T-cell (primary cell): ENCODE data around the gene DSCAM. TPM values are rescaled to one million over a fixed set of nuclear protein-coding genes. Genes with fewer than 3 reads are reported as not detected.

ENCODE experiments used
- ATAC-seq, 4 experiments: fragments of 200-7000 bp in 3 of 4; fragments of 150-1000 bp in 1 of 4; cut with Tn5 transposase; replicated peaks in 1 of 4; 1 replicate in 3 of 4; 2 replicates in 1 of 4; pipeline ENCODE4 v1.10.0; 2021; ENCODE audit warnings: moderate library complexity in 3 of 4, mild to moderate bottlenecking in 2 of 4, moderate number of reproducible peaks in 1 of 4
- CTCF ChIA-PET, 2 donors: fragments of 300-600 bp; sonication (Branson Sonifier 250); formaldehyde crosslinking; loops; one replicate each; lab custom pipeline; 2022; ENCODE audit warnings: antibody characterized with exemption in 2 of 2; lab: Charles Lee
- POLR2A ChIA-PET, 2 donors: fragments of 300-600 bp; sonication (Branson Sonifier 250); formaldehyde crosslinking; loops; one replicate each; lab custom pipeline; 2022; ENCODE audit warnings: antibody characterized with exemption in 2 of 2; lab: Charles Lee
- DNase-seq, 35 experiments: peaks; one replicate each; pipeline versions ENCODE4 v3.0.0 to v3.0.0-alpha.2; 2013 to 2023
- H3K27ac ChIP-seq: one replicate; pipeline ENCODE4 v1.5.1; 2013; ENCODE audit warnings: low read length
- H3K27me3 ChIP-seq, 2 experiments: replicated peaks in 1 of 2; 1 replicate in 1 of 2; 2 replicates in 1 of 2; pipeline versions ENCODE4 v1.6.1 to v1.7.0; 2013; ENCODE audit warnings: low read length in 1 of 2, mixed read lengths in 1 of 2; ENCODE audit not compliant: control insufficient read depth in 2 of 2, insufficient read depth in 2 of 2; ENCODE audit errors: extremely low read depth in 1 of 2
- H3K36me3 ChIP-seq, 2 donors: 1 replicate in 1 of 2; 2 replicates in 1 of 2; pipeline versions ENCODE4 v1.6.1 to v1.7.0; 2013; ENCODE audit warnings: low read length in 1 of 2; ENCODE audit not compliant: control insufficient read depth in 2 of 2, insufficient read depth in 1 of 2; ENCODE audit errors: extremely low read depth in 1 of 2
- H3K4me1 ChIP-seq, 2 experiments: 1 replicate in 1 of 2; 2 replicates in 1 of 2; pipeline versions ENCODE4 v1.6.1 to v1.7.0; 2013; ENCODE audit warnings: low read length in 2 of 2, mixed read lengths in 1 of 2; ENCODE audit not compliant: insufficient read depth in 2 of 2, control insufficient read depth in 1 of 2; ENCODE audit errors: extremely low read depth in 1 of 2
- H3K4me3 ChIP-seq, 2 donors: 1 replicate in 1 of 2; 2 replicates in 1 of 2; pipeline versions ENCODE4 v1.5.1 to v1.7.0; 2013; ENCODE audit warnings: mild to moderate bottlenecking in 2 of 2, low read length in 1 of 2, moderate library complexity in 1 of 2; ENCODE audit not compliant: control insufficient read depth in 1 of 2; ENCODE audit errors: extremely low read depth in 1 of 2
- H3K9me3 ChIP-seq: 2 replicates; pipeline ENCODE4 v1.7.0; 2013
- H3K27ac Mint-ChIP-seq, 2 donors: one replicate each; pipeline ENCODE4 v1.8.0; 2020 to 2021; ENCODE audit warnings: mild to moderate bottlenecking in 2 of 2, mixed read lengths in 2 of 2
- H3K27me3 Mint-ChIP-seq, 2 donors: one replicate each; pipeline ENCODE4 v1.8.0; 2021 to 2022; ENCODE audit warnings: mixed read lengths in 2 of 2
- H3K36me3 Mint-ChIP-seq: one replicate; pipeline ENCODE4 v1.8.0; 2021; ENCODE audit warnings: mixed read lengths
- H3K4me1 Mint-ChIP-seq, 3 donors: one replicate each; pipeline ENCODE4 v1.8.0; 2020 to 2022; ENCODE audit warnings: mixed read lengths in 3 of 3, mild to moderate bottlenecking in 1 of 3
- H3K4me3 Mint-ChIP-seq, 3 donors: one replicate each; pipeline ENCODE4 v1.8.0; 2020 to 2022; ENCODE audit warnings: mild to moderate bottlenecking in 3 of 3, mixed read lengths in 3 of 3, moderate library complexity in 3 of 3
- H3K9me3 Mint-ChIP-seq, 3 donors: one replicate each; pipeline ENCODE4 v1.8.0; 2020 to 2022; ENCODE audit warnings: mixed read lengths in 3 of 3
- WGBS: methylation state at CpG from one replicate; pipeline ENCODE4 v1.1.5; 2013; ENCODE audit warnings: missing lambda C conversion rate; ENCODE audit not compliant: insufficient coverage; 5-methylcytosine and 5-hydroxymethylcytosine counted together
- total RNA-seq, 35 experiments: library from RNA in 6 of 35; stranded (reverse) in 6 of 35; fragments of 120-200 nt in 1 of 35; gene quantifications; one replicate each; pipeline versions ENCODE4 v1.2.1 to v1.2.4 and lab custom pipeline; 2013 to 2026

The DSCAM gene
- total RNA-seq, 5 donors from 2014 or later (not counting 1 experiment from before 2014, with no cell fraction given), result not detected

DNA sequence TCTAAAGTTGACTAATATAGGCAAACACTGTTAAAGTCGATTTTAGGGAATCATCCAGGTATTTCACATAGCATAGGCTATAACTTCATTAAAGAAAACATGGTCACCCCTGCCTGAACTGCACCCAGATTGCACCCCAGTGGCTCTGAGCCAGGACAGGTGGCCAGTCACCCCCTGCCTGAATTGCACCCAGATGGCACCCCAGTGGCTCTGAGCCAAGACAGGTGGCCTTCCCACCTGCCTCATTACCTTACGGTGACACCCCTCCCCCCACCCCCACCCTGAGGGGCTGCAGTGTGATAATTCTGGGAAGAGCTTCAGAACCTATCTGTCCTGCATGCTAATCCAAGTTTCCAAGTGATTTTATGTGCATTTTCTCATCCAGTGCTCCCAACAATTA lies 78.9 kb downstream of the DSCAM start:
- DNase-seq (no peak), ATAC-seq (no peak)
- H3K36me3 ChIP-seq, result no peaks in the 10 kb centered on the region
- WGBS, result no CpG with 5 or more reads among the region's 2 CpGs
- no peak overlapping the region for H3K4me3 Mint-ChIP-seq
- peaks cover 0 to 4% (median 0%) of the 10 kb centered on the region in 3 donors for H3K9me3 Mint-ChIP-seq
- H3K9me3 ChIP-seq, result no peaks in the 10 kb centered on the region
- H3K27me3 ChIP-seq, result peaks cover 0 to 2% of the 10 kb centered on the region in 2 experiments
- no peak overlapping the region for H3K27ac ChIP-seq
- ChIA-PET CTCF (no interaction called here), POLR2A (no interaction called here)
- H3K27me3 Mint-ChIP-seq, result peaks cover 0 to 7% of the 10 kb centered on the region in 2 donors
- H3K4me1 ChIP-seq, result no peaks in the 10 kb centered on the region
- no peak overlapping the region for H3K27ac Mint-ChIP-seq
- no peaks in the 10 kb centered on the region for H3K4me1 Mint-ChIP-seq
- no peak overlapping the region for H3K4me3 ChIP-seq
- no peaks in the 10 kb centered on the region for H3K36me3 Mint-ChIP-seq

DNA sequence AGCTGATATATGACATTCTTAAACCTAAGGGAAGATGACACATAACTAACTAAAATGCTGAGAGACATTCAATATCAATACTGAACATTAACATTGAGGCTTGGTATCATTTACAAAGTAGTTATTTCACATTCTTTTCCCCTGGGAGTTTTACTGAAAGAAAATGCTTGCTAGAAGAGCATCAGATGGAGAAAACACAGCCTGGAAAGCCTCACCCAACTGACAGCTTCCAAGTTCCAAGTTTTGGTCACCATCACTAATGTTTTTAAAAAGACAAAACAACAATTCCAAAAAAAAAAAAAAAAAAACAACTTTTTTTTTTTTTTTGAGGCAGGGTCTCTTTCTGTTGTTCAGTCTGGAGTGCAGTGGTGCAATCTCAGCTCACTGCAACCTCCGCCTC lies 80.6 kb downstream of the DSCAM start:
- Mint-ChIP-seq H3K27ac (no peak overlapping the region), H3K27me3 (peaks cover 0 to 5% of the 10 kb centered on the region in 2 donors), H3K9me3 (peaks cover 0 to 4% (median 0%) of the 10 kb centered on the region in 3 donors), H3K4me1 (no peaks in the 10 kb centered on the region), H3K36me3 (no peaks in the 10 kb centered on the region), H3K4me3 (no peak overlapping the region)
- ChIA-PET POLR2A (interaction anchor here in 1 of 2 donors (0.7 kb wide), 1 partner anchor 10 kb away, joined by 3 read pairs; no protein-coding TSS in a partner anchor), CTCF (no interaction called here)
- Histone ChIP-seq H3K27ac (no peak overlapping the region), H3K27me3 (peaks cover 0 to 2% of the 10 kb centered on the region in 2 experiments), H3K36me3 (no peaks in the 10 kb centered on the region), H3K4me1 (no peaks in the 10 kb centered on the region), H3K4me3 (no peak overlapping the region), H3K9me3 (no peaks in the 10 kb centered on the region)
- DNase-seq, result no peak
- ATAC-seq, result no peak
- no CpG with 5 or more reads among the region's 1 CpG for WGBS

DNA sequence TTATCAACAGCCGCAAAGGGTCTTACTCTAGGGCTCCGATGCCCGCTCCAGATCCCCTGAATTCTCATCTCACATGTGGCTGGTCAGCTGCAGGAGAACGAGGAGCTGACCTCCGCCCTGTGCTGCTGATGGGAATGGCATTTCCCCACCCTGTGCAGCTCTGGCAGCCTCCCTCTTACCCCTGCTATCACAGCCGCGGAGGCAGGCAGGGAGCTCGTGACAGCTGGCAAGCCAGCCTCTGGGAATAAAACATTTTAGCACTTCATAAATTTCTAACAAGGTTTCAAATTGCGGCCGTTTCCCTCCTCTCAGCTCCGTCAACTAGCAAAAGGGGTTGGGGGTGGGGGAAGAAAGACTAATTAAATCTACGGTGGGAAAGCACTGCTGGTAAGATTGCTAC lies 81.1 kb downstream of the DSCAM start:
- Histone ChIP-seq H3K27me3 (peaks cover 0 to 2% of the 10 kb centered on the region in 2 experiments), H3K4me3 (no peak overlapping the region), H3K27ac (no peak overlapping the region), H3K4me1 (no peaks in the 10 kb centered on the region), H3K36me3 (no peaks in the 10 kb centered on the region), H3K9me3 (no peaks in the 10 kb centered on the region)
- H3K9me3 Mint-ChIP-seq, result peaks cover 0 to 6% (median 0%) of the 10 kb centered on the region in 3 donors
- H3K27me3 Mint-ChIP-seq, result peaks cover 0 to 10% of the 10 kb centered on the region in 2 donors
- ChIA-PET POLR2A (no interaction called here), CTCF (no interaction called here)
- DNase-seq (no peak), ATAC-seq (no peak)
- no peaks in the 10 kb centered on the region for H3K36me3 Mint-ChIP-seq
- 52% methylated on average over 5 of the region's 12 CpGs for WGBS
- H3K27ac Mint-ChIP-seq, result no peak overlapping the region
- no peaks in the 10 kb centered on the region for H3K4me1 Mint-ChIP-seq
- H3K4me3 Mint-ChIP-seq, result no peak overlapping the region

DNA sequence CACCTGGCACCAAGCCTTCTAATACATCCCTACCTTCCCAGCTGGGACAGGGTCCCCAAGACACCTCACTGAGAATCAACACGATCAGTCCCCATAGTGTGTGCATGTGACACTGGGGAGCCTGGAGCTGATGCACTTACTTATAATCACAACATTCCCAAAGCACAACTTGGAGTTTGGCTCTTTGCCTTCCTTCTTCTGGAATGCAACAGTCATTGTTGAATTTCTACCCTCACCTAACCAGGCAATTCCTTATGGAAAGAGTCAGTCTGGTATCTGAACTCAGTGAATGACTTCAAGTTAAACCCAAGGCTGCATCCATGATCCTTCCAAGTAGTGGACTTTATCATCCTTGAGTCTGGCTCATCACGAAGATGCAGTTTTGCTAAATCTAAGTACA lies 86.1 kb downstream of the DSCAM start:
- POLR2A ChIA-PET, result no interaction called here
- no peak overlapping the region for H3K27ac Mint-ChIP-seq
- ATAC-seq (no peak), DNase-seq (no peak)
- Histone ChIP-seq H3K4me1 (no peaks in the 10 kb centered on the region), H3K27ac (no peak overlapping the region), H3K27me3 (peaks cover 0 to 5% of the 10 kb centered on the region in 2 experiments), H3K4me3 (no peak overlapping the region), H3K36me3 (no peaks in the 10 kb centered on the region), H3K9me3 (no peaks in the 10 kb centered on the region)
- no peaks in the 10 kb centered on the region for H3K4me1 Mint-ChIP-seq
- H3K27me3 Mint-ChIP-seq, result peaks cover 0 to 13% of the 10 kb centered on the region in 2 donors
- CTCF ChIA-PET, result no interaction called here
- whole genome bisulfite sequencing, result 0% methylated on average over 1 of the region's 2 CpGs
- no peaks in the 10 kb centered on the region for H3K36me3 Mint-ChIP-seq
- H3K9me3 Mint-ChIP-seq, result peaks cover 0 to 8% (median 0%) of the 10 kb centered on the region in 3 donors
- no peak overlapping the region for H3K4me3 Mint-ChIP-seq

DNA sequence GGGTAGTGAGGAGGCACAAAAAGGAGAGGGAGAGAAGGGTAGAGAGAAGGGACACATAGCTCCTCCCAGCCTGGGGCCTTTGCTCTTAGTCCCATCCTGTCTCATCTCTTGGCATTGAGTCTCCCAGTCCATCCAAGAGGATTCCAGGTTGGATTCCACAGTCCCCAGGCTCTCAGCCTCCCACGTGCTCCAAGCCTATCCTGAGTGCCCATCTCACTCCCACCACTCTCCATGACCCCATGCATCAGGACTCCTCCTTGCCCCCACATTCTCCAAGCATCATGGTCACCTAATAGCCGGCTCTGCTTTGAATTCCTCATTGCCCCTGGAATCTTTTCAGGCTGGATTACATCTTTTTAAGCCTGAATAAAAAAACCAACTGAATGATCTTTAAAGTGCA lies 87.9 kb downstream of the DSCAM start:
- Histone ChIP-seq H3K27ac (no peak overlapping the region), H3K4me3 (no peak overlapping the region), H3K4me1 (no peaks in the 10 kb centered on the region), H3K27me3 (peaks cover 0 to 4% of the 10 kb centered on the region in 2 experiments), H3K9me3 (no peaks in the 10 kb centered on the region), H3K36me3 (no peaks in the 10 kb centered on the region)
- Mint-ChIP-seq H3K4me1 (no peaks in the 10 kb centered on the region), H3K9me3 (peaks cover 0 to 7% (median 0%) of the 10 kb centered on the region in 3 donors), H3K27ac (no peak overlapping the region), H3K4me3 (no peak overlapping the region), H3K27me3 (peaks cover 0 to 14% of the 10 kb centered on the region in 2 donors), H3K36me3 (no peaks in the 10 kb centered on the region)
- WGBS, result 73% methylated on average over 2 of the region's 2 CpGs
- CTCF ChIA-PET, result no interaction called here
- DNase-seq (no peak), ATAC-seq (no peak)
- POLR2A ChIA-PET, result no interaction called here

DNA sequence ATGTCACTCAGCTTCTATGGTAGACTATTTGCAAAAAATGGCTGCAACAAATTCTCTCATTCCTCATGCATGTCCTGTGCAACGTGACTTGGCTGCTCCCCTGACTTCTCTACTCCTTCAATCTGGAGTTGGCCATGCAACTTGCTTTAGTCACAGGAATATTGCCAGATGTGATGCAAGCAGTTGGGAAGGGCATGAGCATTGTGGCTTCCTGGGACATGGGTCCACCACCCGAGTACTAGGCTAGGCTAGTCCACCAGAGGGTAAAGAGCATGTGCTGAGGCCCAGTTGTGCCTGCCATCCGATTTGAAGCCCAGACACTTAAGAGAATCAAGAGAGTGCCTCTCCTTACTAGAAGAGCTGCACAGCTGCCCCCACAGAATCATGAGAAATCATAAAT lies 89.6 kb downstream of the DSCAM start:
- H3K27me3 Mint-ChIP-seq, result peaks cover 0 to 15% of the 10 kb centered on the region in 2 donors
- Histone ChIP-seq H3K9me3 (no peaks in the 10 kb centered on the region), H3K27me3 (peaks cover 0 to 4% of the 10 kb centered on the region in 2 experiments), H3K27ac (no peak overlapping the region), H3K4me3 (no peak overlapping the region), H3K4me1 (no peaks in the 10 kb centered on the region), H3K36me3 (no peaks in the 10 kb centered on the region)
- no peaks in the 10 kb centered on the region for H3K4me1 Mint-ChIP-seq
- POLR2A ChIA-PET, result no interaction called here
- ATAC-seq, result no peak
- H3K27ac Mint-ChIP-seq, result no peak overlapping the region
- WGBS, result 58% methylated on average over 3 of the region's 3 CpGs
- CTCF ChIA-PET, result no interaction called here
- no peak for DNase-seq
- peaks cover 0 to 7% (median 0%) of the 10 kb centered on the region in 3 donors for H3K9me3 Mint-ChIP-seq
- no peak overlapping the region for H3K4me3 Mint-ChIP-seq
- no peaks in the 10 kb centered on the region for H3K36me3 Mint-ChIP-seq

DNA sequence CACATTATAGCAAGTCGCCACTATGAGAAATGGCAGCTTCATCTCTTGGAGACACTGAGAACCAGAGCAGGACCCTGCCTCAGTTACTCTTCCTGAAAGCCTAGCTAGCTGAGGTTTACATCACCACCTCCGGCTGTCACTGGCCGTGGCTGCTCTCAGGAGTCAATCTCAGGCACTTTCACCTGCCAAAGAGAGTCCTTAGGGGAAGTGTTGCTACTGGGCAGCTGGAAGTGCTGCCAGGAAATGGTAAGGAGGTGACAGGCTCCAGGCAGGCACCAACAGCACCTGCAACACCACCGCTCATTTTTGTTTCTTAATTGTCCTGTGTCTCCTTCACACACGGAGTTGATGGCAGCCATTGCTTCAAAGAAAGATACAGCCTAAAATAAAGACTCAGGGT lies 92.5 kb downstream of the DSCAM start:
- 34% methylated on average over 3 of the region's 5 CpGs for WGBS
- no peaks in the 10 kb centered on the region for H3K9me3 ChIP-seq
- H3K27me3 Mint-ChIP-seq, result peaks cover 0 to 7% of the 10 kb centered on the region in 2 donors
- no peak overlapping the region for H3K27ac ChIP-seq
- peaks cover 0 to 2% of the 10 kb centered on the region in 2 experiments for H3K27me3 ChIP-seq
- H3K4me1 ChIP-seq, result no peaks in the 10 kb centered on the region
- no peak overlapping the region for H3K27ac Mint-ChIP-seq
- no peaks in the 10 kb centered on the region for H3K36me3 Mint-ChIP-seq
- H3K9me3 Mint-ChIP-seq, result peaks cover 0 to 3% (median 0%) of the 10 kb centered on the region in 3 donors
- no peaks in the 10 kb centered on the region for H3K36me3 ChIP-seq
- CTCF ChIA-PET, result no interaction called here
- H3K4me1 Mint-ChIP-seq, result no peaks in the 10 kb centered on the region
- POLR2A ChIA-PET, result no interaction called here
- H3K4me3 Mint-ChIP-seq, result no peak overlapping the region
- ATAC-seq (no peak), DNase-seq (no peak)
- H3K4me3 ChIP-seq, result no peak overlapping the region
